HG02840 (cell line): ENCODE data around the gene SUSD4.

Source experiments
- ATAC-seq: cut with Tn5 transposase; IDR thresholded peaks from one replicate; pipeline ENCODE4 v1.9.1; 2021; ENCODE audit warnings: mild to moderate bottlenecking, moderate library complexity, moderate number of reproducible peaks; ENCODE audit not compliant: unreplicated experiment, low FRiP score

The SUSD4 gene

DNA sequence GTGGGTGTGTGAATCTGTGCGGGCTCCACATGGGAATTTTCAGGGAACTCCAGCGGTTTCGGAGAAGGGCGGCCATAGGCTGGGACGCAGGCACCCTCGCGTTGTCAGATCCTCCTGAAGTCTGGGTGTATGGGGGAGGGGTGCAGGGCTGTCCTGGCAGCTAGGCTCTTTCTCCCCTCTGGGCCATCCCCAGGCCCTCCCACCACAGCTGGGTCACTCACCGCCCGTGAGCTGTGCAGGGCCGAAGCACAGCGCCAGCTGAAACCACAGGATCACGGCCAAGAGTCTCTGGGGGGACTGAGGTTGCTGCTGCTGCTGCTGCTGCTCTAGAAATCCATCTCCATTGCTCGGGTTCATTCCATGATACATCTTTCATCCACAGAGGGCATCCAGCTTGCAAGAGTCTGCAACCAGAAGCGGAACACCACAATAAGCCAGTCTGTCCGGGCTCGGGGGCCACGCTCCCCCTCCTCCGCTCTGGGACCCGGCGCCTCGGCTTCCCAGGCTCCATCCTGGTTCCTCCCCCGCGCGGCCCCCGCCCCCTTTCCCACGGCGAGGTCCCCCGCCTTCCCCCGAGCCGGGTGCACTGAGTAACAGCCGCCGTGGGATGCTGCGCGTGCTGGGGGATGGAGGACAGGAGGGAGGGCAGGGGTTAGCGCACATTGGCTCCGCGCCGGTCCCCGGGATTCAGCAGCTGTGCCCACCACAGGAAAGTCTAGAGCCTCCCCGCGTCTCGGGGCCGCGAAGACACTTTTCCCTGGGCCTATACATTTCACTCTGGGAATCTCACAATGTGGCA, 720 bp downstream of the SUSD4 start:
- no peak for ATAC-seq

GRCh38 chr1:223358826-223359225, 5.2 kb downstream of the SUSD4 start:
- ATAC-seq: no peak

DNA sequence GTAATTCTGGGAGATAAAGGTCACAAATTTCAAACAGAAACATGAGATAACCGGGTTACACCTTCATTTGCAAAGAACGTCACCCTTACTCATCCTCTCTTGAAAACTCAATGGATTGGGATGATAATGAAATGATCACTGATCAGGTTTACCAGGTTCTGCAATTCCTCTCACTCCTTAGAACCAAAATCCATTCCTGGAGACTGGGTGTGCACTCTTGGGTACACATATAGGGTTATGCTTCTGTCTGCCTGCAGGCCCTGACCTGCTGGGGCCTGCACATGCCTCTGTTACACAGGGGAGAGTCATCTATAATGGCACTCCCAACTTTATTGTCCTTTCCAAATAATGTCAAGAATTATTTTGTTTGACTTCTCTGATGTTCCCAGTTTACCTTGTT, 8.3 kb downstream of the SUSD4 start:
- no peak for ATAC-seq

DNA sequence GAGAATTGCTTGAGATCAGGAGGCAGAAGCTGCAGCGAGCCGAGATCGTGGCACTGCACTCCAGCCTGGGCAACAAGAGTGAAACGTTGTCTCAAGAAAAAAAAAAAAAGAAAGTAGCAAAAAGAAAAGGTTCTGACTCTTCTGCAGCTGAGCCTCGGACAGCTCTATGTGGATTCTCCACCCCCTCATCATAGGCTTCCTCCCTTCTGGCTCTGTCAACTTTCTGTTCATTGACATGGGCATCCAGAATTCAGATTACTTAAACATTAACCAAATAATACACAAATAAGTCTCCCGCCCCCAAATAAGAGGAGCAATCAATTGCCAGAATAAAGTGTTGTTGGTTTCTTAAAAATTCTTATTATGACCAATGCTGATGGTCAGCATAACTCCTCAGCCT, 10.0 kb downstream of the SUSD4 start:
- no peak for ATAC-seq

DNA sequence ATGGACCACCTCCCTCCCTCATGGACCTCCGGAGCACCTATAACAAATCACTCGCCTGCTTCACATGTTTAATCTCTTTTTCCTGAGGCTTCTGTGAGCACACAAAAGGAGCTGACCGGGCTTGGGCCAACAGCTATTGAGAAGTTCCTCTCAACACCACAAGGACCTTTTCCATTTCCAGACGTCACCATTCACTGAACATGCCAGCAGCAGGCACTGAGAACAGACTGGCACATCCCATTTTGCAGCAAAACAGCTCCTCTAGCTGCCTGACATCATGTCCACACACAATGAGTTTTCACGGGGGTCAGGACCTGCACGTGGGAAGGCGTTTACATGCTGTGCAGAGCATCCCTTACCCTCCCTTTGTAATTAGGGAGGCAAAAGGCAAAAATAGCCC, 11.0 kb downstream of the SUSD4 start:
- ATAC-seq: no peak

DNA sequence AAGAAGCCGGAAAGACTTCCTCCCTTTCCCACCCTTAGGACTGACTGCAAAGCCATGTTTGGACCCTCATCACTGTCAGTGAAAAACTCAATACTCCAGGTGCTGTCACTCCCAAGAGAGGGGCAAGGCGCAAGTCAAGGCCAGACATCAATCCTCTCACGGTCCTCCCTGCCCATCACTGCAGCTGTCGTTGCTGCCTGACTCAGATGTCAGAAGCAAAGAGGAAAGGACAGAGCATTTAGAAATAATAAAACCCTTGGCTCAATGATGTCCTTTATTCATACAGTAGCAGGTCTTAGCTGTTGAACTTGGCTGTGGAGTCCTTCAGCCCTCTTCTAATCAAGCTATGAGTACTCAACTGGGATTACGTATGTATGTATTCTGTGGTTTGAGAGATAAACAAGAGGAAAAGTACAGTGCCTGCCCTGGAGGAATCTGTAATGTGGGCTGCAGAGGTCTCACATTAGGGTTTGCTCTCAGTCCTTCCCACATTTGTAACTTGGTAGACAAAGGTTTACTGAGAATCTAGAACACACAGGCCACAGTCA, 13.5 kb downstream of the SUSD4 start:
- no peak for ATAC-seq

DNA sequence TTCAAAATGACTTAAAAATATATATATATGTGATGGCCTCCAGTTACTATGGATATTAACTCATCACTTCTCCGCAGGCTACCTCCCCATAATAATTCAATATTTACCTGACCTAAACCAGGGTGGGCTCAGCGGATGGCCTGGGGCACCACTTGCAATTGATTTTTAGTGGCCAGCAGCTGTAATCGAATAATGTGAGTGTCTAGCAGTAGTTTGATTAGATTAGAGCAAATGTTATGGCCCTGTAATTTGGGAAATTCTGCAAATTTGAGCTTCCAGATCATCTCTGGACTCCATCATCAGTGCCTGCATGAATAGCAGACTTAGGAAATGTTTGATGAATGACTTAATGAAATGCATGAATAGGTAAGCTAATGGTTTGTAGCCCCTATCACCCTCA, 14.7 kb downstream of the SUSD4 start:
- ATAC-seq: no peak

GRCh38 chr1:223348439-223348838, 15.5 kb downstream of the SUSD4 start:
- no peak for ATAC-seq

GRCh38 chr1:223347583-223347982, 16.4 kb downstream of the SUSD4 start:
- no peak for ATAC-seq

- ATAC-seq: no peak
Measured at GRCh38 chr1:223346311-223346710, 17.7 kb downstream of the SUSD4 start.

GRCh38 chr1:223345720-223346119, 18.3 kb downstream of the SUSD4 start:
- ATAC-seq: no peak

- ATAC-seq: no peak
Measured at GRCh38 chr1:223344491-223344890, 19.5 kb downstream of the SUSD4 start.

- ATAC-seq: no peak
Measured at GRCh38 chr1:223343692-223344091, 20.3 kb downstream of the SUSD4 start.

DNA sequence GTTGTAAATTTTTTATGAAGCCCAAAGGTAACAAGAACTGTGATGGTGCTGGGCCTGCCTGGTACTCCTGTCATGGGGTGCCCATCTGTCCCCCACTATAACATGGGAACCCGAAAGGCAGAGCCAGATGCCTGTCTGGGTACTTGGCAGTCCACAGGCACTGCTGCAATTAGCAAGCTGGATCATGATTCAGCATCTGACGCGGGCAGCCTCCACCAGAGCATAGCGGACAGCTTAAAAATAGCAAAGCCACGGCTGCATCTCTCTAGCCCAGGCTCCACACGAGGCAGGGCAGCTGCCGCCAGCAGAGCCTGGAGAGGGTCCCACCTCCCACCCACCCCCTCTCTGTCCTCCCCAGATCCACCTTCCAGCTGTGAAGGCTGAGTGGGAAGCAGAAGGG, 22.9 kb downstream of the SUSD4 start:
- ATAC-seq: no peak

DNA sequence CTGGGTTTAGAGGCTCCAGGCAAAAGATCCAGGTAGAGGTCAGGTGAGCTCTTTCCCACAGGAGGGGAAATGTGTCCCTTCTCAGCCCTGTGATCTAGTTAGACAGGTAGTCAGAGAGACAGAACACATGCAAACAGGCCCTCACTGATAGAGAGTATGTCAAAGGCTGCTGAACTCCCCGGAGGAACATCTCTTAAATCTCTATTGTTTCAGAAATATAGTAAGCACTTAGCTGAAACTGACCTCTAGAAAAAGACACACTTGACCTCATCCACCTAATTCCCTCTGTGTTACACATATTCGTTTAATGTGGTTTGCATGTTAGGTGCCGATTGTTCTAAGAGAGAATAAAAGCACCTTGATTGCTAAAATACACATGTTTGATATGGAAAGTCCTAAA, 23.3 kb downstream of the SUSD4 start:
- no peak for ATAC-seq

GRCh38 chr1:223339861-223340260, 24.1 kb downstream of the SUSD4 start:
- ATAC-seq: no peak

GRCh38 chr1:223338811-223339746, 24.9 kb downstream of the SUSD4 start:
- no peak for ATAC-seq

DNA sequence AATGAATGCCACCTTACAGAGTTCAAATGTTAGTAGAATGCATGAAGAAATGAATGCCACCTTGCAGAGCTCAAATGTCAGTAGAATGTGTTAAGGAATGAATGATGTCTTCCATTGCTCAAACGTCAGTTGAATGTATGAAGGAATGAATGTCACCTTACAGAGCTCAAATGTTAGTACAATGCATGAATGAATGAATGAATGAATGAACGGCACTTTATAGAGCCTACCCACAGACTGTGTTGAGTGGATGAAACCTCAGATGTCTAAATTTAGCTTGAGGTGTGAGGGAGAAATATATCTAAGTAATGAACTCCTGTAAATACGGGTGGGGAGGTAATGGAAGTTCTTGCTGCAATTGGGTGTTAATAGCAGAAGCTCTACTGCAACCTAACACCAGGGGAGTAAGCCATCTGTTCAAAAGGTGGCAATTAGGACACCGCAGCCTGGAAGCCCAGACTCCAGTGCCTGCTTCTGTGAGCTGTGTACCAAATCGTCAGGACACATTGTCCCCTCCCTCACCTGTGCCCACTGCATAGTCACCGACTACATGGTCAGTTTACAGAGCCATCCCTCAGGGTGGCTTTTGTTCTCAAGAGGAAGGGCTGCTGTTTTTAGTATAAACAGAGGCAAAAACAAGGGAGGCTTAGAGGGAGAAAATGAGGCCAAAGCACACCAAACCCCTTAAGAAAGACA, 26.7 kb downstream of the SUSD4 start:
- ATAC-seq: no peak

GRCh38 chr1:223334156-223334555, 29.8 kb downstream of the SUSD4 start:
- no peak for ATAC-seq

- no peak for ATAC-seq
Measured at GRCh38 chr1:223332997-223333396, 31.0 kb downstream of the SUSD4 start.

DNA sequence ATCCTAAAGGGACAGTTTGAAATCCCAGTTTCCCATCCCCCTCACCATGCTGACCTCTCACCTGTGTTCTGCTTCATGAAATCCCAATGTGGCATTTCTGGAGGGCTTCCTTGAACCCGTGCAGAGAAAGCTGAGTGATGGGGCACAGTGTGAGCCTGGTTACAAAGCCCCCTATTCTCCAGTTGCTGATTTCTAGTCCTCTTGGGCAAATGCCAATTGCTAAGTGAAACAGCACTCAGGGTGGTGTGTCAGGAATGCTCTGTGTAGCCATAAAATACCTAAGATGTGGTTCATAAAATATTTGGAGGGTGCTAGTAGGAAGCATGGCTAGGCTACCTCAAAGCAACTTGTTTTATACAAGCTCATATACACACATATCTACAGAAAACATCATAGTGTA, 32.0 kb downstream of the SUSD4 start:
- ATAC-seq: no peak
